CD14-positive monocyte (primary cell): ENCODE data around the gene TENM3. TPM values are rescaled to one million over a fixed set of nuclear protein-coding genes. Genes with fewer than 3 reads are reported as not detected.

Source experiments
- DNase-seq, 3 donors: peaks; one replicate each; pipeline ENCODE4 v3.0.0-alpha.2; 2011 to 2022
- H2AFZ ChIP-seq: 2 replicates; pipeline ENCODE4 v1.6.0; 2012; ENCODE audit warnings: mild to moderate bottlenecking, low read depth, low read length, inconsistent platforms; ENCODE audit not compliant: insufficient read depth, poor library complexity, severe bottlenecking
- H3K27ac ChIP-seq, 2 donors: 1 replicate in 1 of 2; 2 replicates in 1 of 2; pipeline ENCODE4 v1.5.1; 2012 to 2013; ENCODE audit warnings: low read length in 2 of 2, control low read depth in 1 of 2, inconsistent platforms in 1 of 2, low read depth in 1 of 2, mild to moderate bottlenecking in 1 of 2
- H3K27me3 ChIP-seq, 2 donors: one replicate each; pipeline versions ENCODE4 v1.6.0 to v1.6.1; 2011 to 2013; ENCODE audit warnings: low read length in 2 of 2; ENCODE audit not compliant: control insufficient read depth in 2 of 2, insufficient read depth in 2 of 2
- H3K36me3 ChIP-seq, 2 donors: replicated peaks in 1 of 2; 1 replicate in 1 of 2; 2 replicates in 1 of 2; pipeline versions ENCODE4 v1.5.1 to v1.6.1; 2012 to 2013; ENCODE audit warnings: low read length in 2 of 2, control low read depth in 1 of 2, inconsistent platforms in 1 of 2, mild to moderate bottlenecking in 1 of 2; ENCODE audit not compliant: insufficient read depth in 2 of 2, control insufficient read depth in 1 of 2
- H3K4me1 ChIP-seq, 2 donors: 1 replicate in 1 of 2; 2 replicates in 1 of 2; pipeline versions ENCODE4 v1.5.1 to v1.6.1; 2012 to 2013; ENCODE audit warnings: low read length in 2 of 2, control low read depth in 1 of 2, inconsistent platforms in 1 of 2, mild to moderate bottlenecking in 1 of 2, moderate library complexity in 1 of 2; ENCODE audit not compliant: insufficient read depth in 2 of 2, control insufficient read depth in 1 of 2
- H3K4me2 ChIP-seq: replicated peaks from 2 replicates; pipeline ENCODE3; 2012; ENCODE audit warnings: low read length, moderate library complexity, mild to moderate bottlenecking; ENCODE audit not compliant: poor library complexity, severe bottlenecking; ENCODE audit errors: extremely low read depth
- H3K4me3 ChIP-seq, 3 experiments: fragments of 200-600 bp in 1 of 3; sonication (generic) in 1 of 3; replicated peaks in 1 of 3; 1 replicate in 2 of 3; 2 replicates in 1 of 3; pipeline ENCODE4 v1.5.1; 2011 to 2013; ENCODE audit warnings: low read length in 3 of 3, mild to moderate bottlenecking in 3 of 3, control low read depth in 2 of 3, low read depth in 2 of 3, inconsistent platforms in 1 of 3, moderate library complexity in 1 of 3
- H3K79me2 ChIP-seq: 2 replicates; pipeline ENCODE4 v1.6.0; 2012; ENCODE audit warnings: mild to moderate bottlenecking, control low read depth, inconsistent platforms, low read length, moderate library complexity; ENCODE audit not compliant: insufficient read depth
- H3K9ac ChIP-seq: 2 replicates; pipeline ENCODE4 v1.6.0; 2017; ENCODE audit warnings: low read length, mild to moderate bottlenecking; ENCODE audit not compliant: insufficient read depth, poor library complexity, severe bottlenecking
- H3K9me3 ChIP-seq, 2 donors: replicated peaks in 1 of 2; 1 replicate in 1 of 2; 2 replicates in 1 of 2; pipeline versions ENCODE4 v1.5.1 to v1.6.1; 2012 to 2013; ENCODE audit warnings: low read length in 2 of 2, control low read depth in 1 of 2; ENCODE audit not compliant: control insufficient read depth in 1 of 2, insufficient read depth in 1 of 2
- H4K20me1 ChIP-seq: 2 replicates; pipeline ENCODE4 v1.6.0; 2012; ENCODE audit warnings: mild to moderate bottlenecking, low read length, control low read depth, moderate library complexity; ENCODE audit not compliant: insufficient read depth
- H3K27ac Mint-ChIP-seq, 7 donors: one replicate each; pipeline ENCODE4 v1.8.0; 2020; ENCODE audit warnings: mild to moderate bottlenecking in 7 of 7, mixed read lengths in 7 of 7, moderate library complexity in 6 of 7, inconsistent platforms in 2 of 7
- H3K27me3 Mint-ChIP-seq, 3 donors: one replicate each; pipeline ENCODE4 v1.8.0; 2021 to 2022; ENCODE audit warnings: low read depth in 3 of 3, mild to moderate bottlenecking in 3 of 3, mixed read lengths in 3 of 3, moderate library complexity in 3 of 3, inconsistent platforms in 1 of 3
- H3K36me3 Mint-ChIP-seq, 2 donors: one replicate each; pipeline ENCODE4 v1.8.0; 2020; ENCODE audit warnings: mixed read lengths in 2 of 2, inconsistent platforms in 1 of 2, mild to moderate bottlenecking in 1 of 2
- H3K4me1 Mint-ChIP-seq: one replicate; pipeline ENCODE4 v1.8.0; 2020; ENCODE audit warnings: mild to moderate bottlenecking, mixed read lengths
- H3K4me3 Mint-ChIP-seq, 2 donors: one replicate each; pipeline ENCODE4 v1.8.0; 2020; ENCODE audit warnings: mild to moderate bottlenecking in 2 of 2, mixed read lengths in 2 of 2, moderate library complexity in 1 of 2
- H3K9me3 Mint-ChIP-seq, 7 donors: one replicate each; pipeline ENCODE4 v1.8.0; 2020 to 2022; ENCODE audit warnings: mixed read lengths in 7 of 7, mild to moderate bottlenecking in 6 of 7, moderate library complexity in 6 of 7, inconsistent platforms in 2 of 7
- CTCF ChIP-seq: fragments of 200-600 bp; IDR thresholded peaks from one replicate; pipeline ENCODE4 v1.8.0; 2022; ENCODE audit warnings: antibody characterized with exemption, mild to moderate bottlenecking
- WGBS: methylation state at CpG from one replicate; pipeline ENCODE4 v1.1.5; 2013; ENCODE audit warnings: missing lambda C conversion rate; ENCODE audit not compliant: insufficient coverage; 5-methylcytosine and 5-hydroxymethylcytosine counted together
- intact Hi-C, 2 donors: fragments of 100-400 bp; cut with micrococcal nuclease; formaldehyde crosslinking; loops; one replicate each; pipeline versions ENCODE4 v1.15.0 to v1.15.1; 2023
- polyA plus RNA-seq, 3 donors: library from polyadenylated mRNA; depleted of rRNA in 1 of 3; unstranded in 2 of 3; stranded (reverse) in 1 of 3; fragments of 300-500 nt in 2 of 3; fragments of >200 nt in 1 of 3; fragmentation: Illumina TruSeq in 2 of 3; gene quantifications; 1 replicate in 2 of 3; 2 replicates in 1 of 3; pipeline ENCODE4 v1.2.3, GENCODE V29; 2012 to 2021

The TENM3 gene
- polyA plus RNA-seq, 3 donors = not detected

DNA sequence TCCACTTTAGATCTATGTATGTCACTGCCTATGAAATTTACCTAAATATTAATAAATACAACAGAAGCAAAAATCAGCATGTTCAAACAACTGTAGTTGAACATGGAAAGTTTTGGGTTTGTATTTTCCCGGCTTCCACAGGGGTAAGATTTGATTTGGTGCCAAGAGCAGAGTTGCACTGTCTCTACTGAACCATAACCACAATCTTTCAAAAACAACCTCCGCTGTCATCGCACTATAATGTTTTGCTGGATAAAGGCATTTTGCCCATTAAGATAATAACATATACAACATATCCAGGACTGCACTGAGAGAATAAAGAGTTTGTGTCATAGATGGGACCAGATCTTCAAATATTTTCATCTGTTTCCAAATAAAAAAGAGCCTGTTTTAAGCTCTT lies 94.9 kb downstream of the TENM3 start:
- no peak overlapping the region for H3K4me3 ChIP-seq
- H3K9me3 ChIP-seq = peaks cover 0 to 3% of the 10 kb centered on the region in 2 donors
- no peak overlapping the region for H3K9ac ChIP-seq
- Mint-ChIP-seq H3K9me3 (peaks cover 0 to 4% (median 0%) of the 10 kb centered on the region in 7 donors), H3K36me3 (no peaks in the 10 kb centered on the region), H3K27ac (no peak overlapping the region), H3K27me3 (no peaks in the 10 kb centered on the region), H3K4me1 (no peaks in the 10 kb centered on the region), H3K4me3 (no peak overlapping the region)
- H4K20me1 ChIP-seq = no peaks in the 10 kb centered on the region
- H3K4me1 ChIP-seq = no peaks in the 10 kb centered on the region
- no peak overlapping the region for H2AFZ ChIP-seq
- H3K27ac ChIP-seq = no peak overlapping the region
- H3K36me3 ChIP-seq = no peaks in the 10 kb centered on the region
- no peak for DNase-seq
- no peak for TF ChIP-seq CTCF
- WGBS = no CpG with 5 or more reads among the region's 3 CpGs
- no peaks in the 10 kb centered on the region for H3K27me3 ChIP-seq
- H3K4me2 ChIP-seq = no peak overlapping the region
- no peaks in the 10 kb centered on the region for H3K79me2 ChIP-seq
- intact Hi-C loops = no loop called here

DNA sequence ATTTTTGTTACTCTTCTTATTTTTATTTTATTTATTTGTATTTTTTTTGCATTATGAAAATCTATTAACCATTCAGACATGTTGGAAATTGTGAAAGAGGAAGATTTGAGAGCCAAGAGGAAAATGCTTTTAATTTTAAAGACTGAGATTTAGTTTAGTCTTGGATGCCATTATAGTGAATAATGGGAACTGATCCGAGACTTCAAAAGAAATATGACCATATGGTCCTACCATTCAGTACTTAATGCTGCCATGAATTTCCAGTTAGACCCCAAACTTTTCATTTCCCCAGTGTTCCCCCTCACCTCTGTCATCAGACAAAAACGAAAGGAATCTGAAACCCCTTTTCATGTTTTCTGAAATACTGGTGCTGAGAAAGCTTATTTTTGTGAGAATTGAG lies 95.5 kb downstream of the TENM3 start:
- Histone ChIP-seq H3K79me2 (no peaks in the 10 kb centered on the region), H3K27me3 (no peaks in the 10 kb centered on the region), H2AFZ (no peak overlapping the region), H3K27ac (no peak overlapping the region), H3K9ac (no peak overlapping the region), H4K20me1 (no peaks in the 10 kb centered on the region), H3K36me3 (no peaks in the 10 kb centered on the region), H3K4me1 (no peaks in the 10 kb centered on the region), H3K4me2 (no peak overlapping the region), H3K9me3 (peaks cover 0 to 3% of the 10 kb centered on the region in 2 donors), H3K4me3 (no peak overlapping the region)
- Mint-ChIP-seq H3K27ac (no peak overlapping the region), H3K36me3 (no peaks in the 10 kb centered on the region), H3K27me3 (no peaks in the 10 kb centered on the region), H3K4me3 (no peak overlapping the region), H3K9me3 (peaks cover 0 to 4% (median 2%) of the 10 kb centered on the region in 7 donors), H3K4me1 (no peaks in the 10 kb centered on the region)
- no peak for DNase-seq
- no peak for TF ChIP-seq CTCF
- intact Hi-C loops = no loop called here
- no CpG with 5 or more reads among the region's 2 CpGs for WGBS
